IPS-18a (cell line): ENCODE measurements around the gene RNU1-3.

Experiments used
- H3K27ac ChIP-seq: one replicate; pipeline ENCODE4 v1.5.1; 2013; ENCODE audit warnings: low read length
- H3K27me3 ChIP-seq: one replicate; pipeline ENCODE4 v1.6.1; 2013; ENCODE audit warnings: mild to moderate bottlenecking, low read length; ENCODE audit not compliant: control insufficient read depth, insufficient read depth
- H3K36me3 ChIP-seq: one replicate; pipeline ENCODE4 v1.6.1; 2013; ENCODE audit warnings: low read depth, low read length; ENCODE audit not compliant: control insufficient read depth
- H3K4me1 ChIP-seq: one replicate; pipeline ENCODE4 v1.6.1; 2013; ENCODE audit warnings: low read depth, low read length; ENCODE audit not compliant: control insufficient read depth
- H3K4me3 ChIP-seq: one replicate; pipeline ENCODE4 v1.5.1; 2013; ENCODE audit warnings: low read length
- H3K9ac ChIP-seq: one replicate; pipeline ENCODE4 v1.6.1; 2013; ENCODE audit warnings: mild to moderate bottlenecking, low read length, moderate library complexity
- H3K9me3 ChIP-seq: one replicate; pipeline ENCODE4 v1.6.1; 2013; ENCODE audit warnings: low read depth, low read length; ENCODE audit not compliant: control insufficient read depth

The RNU1-3 gene

DNA sequence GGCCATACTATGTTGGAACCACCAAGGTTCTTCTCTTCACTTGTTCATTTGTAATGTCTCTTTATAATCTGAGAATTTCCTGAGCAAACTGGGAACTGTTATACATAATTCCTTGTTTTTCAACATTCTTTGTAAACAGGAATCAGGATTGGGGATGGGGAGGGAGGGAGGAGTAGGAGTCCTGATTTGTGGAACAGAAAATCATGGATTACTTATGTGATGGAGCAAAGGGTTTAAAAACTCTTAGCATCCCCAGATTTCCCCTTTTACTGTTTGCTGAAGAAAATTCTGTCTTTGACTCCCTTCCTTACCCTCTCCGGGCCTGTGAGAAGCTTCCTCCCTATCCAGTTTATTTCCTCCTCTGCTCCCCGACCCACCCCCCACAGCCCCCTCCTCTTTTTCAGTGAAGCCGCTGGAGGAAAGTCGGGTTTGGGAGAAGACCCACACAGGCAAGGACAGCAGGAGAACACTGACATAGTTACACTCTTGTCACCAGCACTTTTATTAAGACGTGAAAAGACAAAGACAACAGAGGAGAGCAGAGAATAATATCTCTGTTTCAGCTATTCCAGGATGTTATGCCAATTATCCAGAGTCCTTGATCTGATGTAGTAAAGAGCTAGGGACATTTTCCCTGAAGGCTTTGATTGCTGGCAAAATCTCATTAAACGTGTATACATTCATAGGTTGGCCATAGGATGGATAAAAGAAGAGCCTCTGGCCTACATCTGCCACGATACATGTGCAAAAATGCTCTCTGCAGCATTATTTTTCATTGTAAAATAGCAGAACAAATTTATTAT, 48.8 kb downstream of the RNU1-3 start:
- Histone ChIP-seq H3K27ac (no peak overlapping the region), H3K4me1 (peaks cover 8% of the 10 kb centered on the region), H3K4me3 (no peak overlapping the region), H3K9ac (no peak overlapping the region), H3K36me3 (no peaks in the 10 kb centered on the region), H3K27me3 (peaks cover 23% of the 10 kb centered on the region), H3K9me3 (no peaks in the 10 kb centered on the region)

DNA sequence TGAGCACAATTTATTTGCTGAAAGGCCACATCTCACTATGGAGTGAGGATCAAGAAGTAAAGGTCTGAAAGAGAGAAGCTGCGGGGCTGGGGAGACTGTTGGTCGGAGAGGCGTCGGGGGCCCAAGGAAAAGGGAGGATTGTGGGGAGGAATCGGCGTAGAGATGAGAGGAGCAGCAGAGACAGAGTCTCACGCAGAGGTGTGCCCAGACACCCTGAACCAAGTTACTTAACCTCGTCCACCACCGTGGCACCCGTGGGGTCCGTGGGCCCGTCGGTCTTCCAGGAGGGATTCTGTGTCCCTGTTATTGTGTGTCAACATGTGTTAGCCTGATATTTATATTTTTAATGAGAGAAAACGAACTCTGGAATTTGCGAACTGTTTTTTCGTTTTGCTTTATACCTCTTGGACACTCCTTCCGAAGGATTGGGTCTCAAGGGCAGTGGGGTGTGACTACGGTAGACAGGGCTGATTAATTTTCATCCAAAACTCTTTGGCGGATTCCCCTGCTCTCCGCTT, 49.6 kb downstream of the RNU1-3 start:
- Histone ChIP-seq H3K9me3 (no peaks in the 10 kb centered on the region), H3K9ac (no peak overlapping the region), H3K27me3 (peaks cover 31% of the 10 kb centered on the region), H3K27ac (no peak overlapping the region), H3K4me1 (peaks cover 11% of the 10 kb centered on the region), H3K36me3 (no peaks in the 10 kb centered on the region), H3K4me3 (no peak overlapping the region)
